Measurements from ENCODE around the gene KIF1A.

GRCh38 chr2:240832205-240832727 lies 12.2 kb upstream of the KIF1A start:
- TF ChIP-seq CTCF (IDR thresholded peaks at IDR 0.05; ENCODE audit: insufficient read depth, low read length) (no peak), POLR2AphosphoS5 (IDR thresholded peaks at IDR 0.05; ENCODE audit: low read depth) (no peak)

Measured in HL-60 (cell line).